ENCODE results near the gene DNAH9.

- TF ChIP-seq CTCF (IDR thresholded peaks at IDR 0.05): no peak
- TF ChIP-seq POLR2A (IDR thresholded peaks at IDR 0.05): no peak
Measured at GRCh38 chr17:11852912-11853311, 254.6 kb downstream of the DNAH9 start.

All from Peyer's patch (tissue), 4 donors.